K562 (cell line): ENCODE results near the gene ICAM2. TPM values are rescaled to one million over a fixed set of nuclear protein-coding genes. Genes with fewer than 3 reads are reported as not detected.

Experiments used
- BCOR ChIP-seq: fragments of 450-650 bp; IDR thresholded peaks from 2 replicates; pipeline ENCODE4 v1.6.1; 2016
- FOXA3 ChIP-seq, 2 experiments: fragments of 450-650 bp in 1 of 2; sonication (generic) in 1 of 2; formaldehyde crosslinking; IDR thresholded peaks in 1 of 2; conservative IDR thresholded peaks in 1 of 2; 2 replicates each; pipeline versions ENCODE4 v1.4.0 to v1.8.0; 2020 to 2022; ENCODE audit warnings: mild to moderate bottlenecking in 2 of 2, missing genetic modification reagents in 1 of 2
- HIVEP1 ChIP-seq: fragments of 250-450 bp; sonication (Bioruptor Pico); IDR thresholded peaks from 2 replicates; pipeline ENCODE4 v1.4.0; 2020; ENCODE audit warnings: mild to moderate bottlenecking
- KHSRP ChIP-seq: fragments of 450-650 bp; IDR thresholded peaks from 2 replicates; pipeline ENCODE4 v1.6.1; 2017
- PCBP2 ChIP-seq: fragments of 200-400 bp; formaldehyde crosslinking; IDR thresholded peaks from 2 replicates; pipeline ENCODE4 v1.6.1; 2018; ENCODE audit warnings: low read length, low read depth, mild to moderate bottlenecking, moderate library complexity; ENCODE audit not compliant: poor library complexity, severe bottlenecking
- SP2 ChIP-seq: IDR thresholded peaks from 2 replicates; pipeline ENCODE4 v1.6.1; 2011; ENCODE audit warnings: mild to moderate bottlenecking, low read depth, low read length, moderate library complexity; ENCODE audit not compliant: poor library complexity, severe bottlenecking; ENCODE audit errors: extremely low read depth
- polyA plus RNA-seq, 8 experiments: library from polyadenylated mRNA; depleted of rRNA in 4 of 8; stranded (reverse) in 5 of 8; unstranded in 3 of 8; fragments of >200 nt; fragmentation: Nextera tagmentation in 2 of 8; fragmentation: Illumina TruSeq in 1 of 8; extraction: Ambion mirVana in 2 of 8; extraction: Trizol in 1 of 8; gene quantifications; 2 replicates each; pipeline versions ENCODE4 v1.2.1 to v1.2.3, GENCODE V29; 2011 to 2014; ENCODE audit warnings: inconsistent platforms in 1 of 8, missing spikeins in 1 of 8
- total RNA-seq, 7 experiments: library from RNA; depleted of rRNA in 6 of 7; stranded (reverse); fragments of >200 nt in 6 of 7; fragmentation: Illumina TruSeq in 2 of 7; extraction: Trizol in 2 of 7; gene quantifications; 2 replicates each; pipeline versions ENCODE4 v1.2.1 to v1.2.3, GENCODE V29; 2011 to 2021; ENCODE audit warnings: low replicate concordance in 1 of 7
- TF ChIP-seq, protein P1 (sequence below): fragments of 450-650 bp; IDR thresholded peaks from 2 replicates; pipeline ENCODE4 v1.6.1; 2017; ENCODE audit warnings: mild to moderate bottlenecking, moderate library complexity
- TF ChIP-seq, protein P2 (sequence below), 2 experiments: fragments of 450-650 bp; formaldehyde crosslinking in 1 of 2; IDR thresholded peaks; 2 replicates each; pipeline versions ENCODE4 v1.4.0 to v1.6.1; 2014 to 2020; ENCODE audit warnings: mild to moderate bottlenecking in 2 of 2, borderline replicate concordance in 1 of 2, low read depth in 1 of 2
- TF ChIP-seq, protein P3 (sequence below): fragments of 450-650 bp; IDR thresholded peaks from 2 replicates; pipeline ENCODE4 v1.6.1; 2014; ENCODE audit warnings: low read depth, mild to moderate bottlenecking, moderate library complexity, borderline replicate concordance
- TF ChIP-seq, protein P4 (sequence below), 3 experiments: IDR thresholded peaks in 2 of 3; conservative IDR thresholded peaks in 1 of 3; 2 replicates each; pipeline ENCODE4 v1.5.1; 2011 to 2012; ENCODE audit warnings: low read length in 3 of 3, mild to moderate bottlenecking in 3 of 3, control low read depth in 2 of 3, improper control_type of control experiment in 1 of 3, inconsistent platforms in 1 of 3, low read depth in 1 of 3, mixed read lengths in 1 of 3, moderate library complexity in 1 of 3; ENCODE audit not compliant: insufficient read depth in 2 of 3

The ICAM2 gene
- total and polyA plus RNA-seq, 9 of the 15 experiments (the other 6 are each of a cell fraction or from before 2014, with no cell fraction given), result 37.9 to 89.4 (median 60.6) TPM

DNA sequence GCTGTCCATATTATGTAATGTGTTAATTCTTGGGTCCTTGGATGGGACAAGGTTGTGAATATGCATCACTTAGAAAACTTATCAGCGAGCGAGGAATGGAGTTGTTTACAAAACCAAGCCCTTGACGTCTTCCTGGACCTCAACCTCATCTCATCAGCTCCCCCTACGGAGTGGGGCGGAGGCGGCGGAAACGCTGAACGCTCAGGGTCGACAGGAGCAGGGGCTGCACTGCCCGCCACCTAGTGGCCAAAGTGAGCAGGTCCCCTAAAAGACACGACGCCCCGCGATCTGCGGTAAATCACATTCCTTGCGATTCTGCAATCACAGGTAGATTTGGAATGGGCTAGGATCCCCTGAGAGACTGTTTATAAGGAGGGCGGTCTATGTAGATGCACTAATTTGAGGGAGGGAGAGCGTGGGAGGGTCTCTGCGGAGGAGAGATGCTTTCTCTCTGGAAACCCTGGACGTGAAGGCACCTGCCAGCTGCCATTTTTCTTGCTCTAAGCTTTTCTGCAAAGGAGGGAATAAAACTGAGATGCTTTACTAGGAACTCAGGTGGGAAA, 5.4 kb upstream of the ICAM2 start (continued):
- TF ChIP-seq BCOR (peak; percentile 53; the same call in 1 of the 2 replicates), PCBP2 (no peak), SP2 (no peak), KHSRP (no peak), HIVEP1 (no peak), FOXA3 (CRISPR knock-in tag; conservative IDR thresholded peaks at IDR 0.05 in 1 of 2, IDR thresholded peaks at IDR 0.05 in 1 of 2) (peak; percentile 74 to 91)
- TF ChIP-seq, protein P1, sequence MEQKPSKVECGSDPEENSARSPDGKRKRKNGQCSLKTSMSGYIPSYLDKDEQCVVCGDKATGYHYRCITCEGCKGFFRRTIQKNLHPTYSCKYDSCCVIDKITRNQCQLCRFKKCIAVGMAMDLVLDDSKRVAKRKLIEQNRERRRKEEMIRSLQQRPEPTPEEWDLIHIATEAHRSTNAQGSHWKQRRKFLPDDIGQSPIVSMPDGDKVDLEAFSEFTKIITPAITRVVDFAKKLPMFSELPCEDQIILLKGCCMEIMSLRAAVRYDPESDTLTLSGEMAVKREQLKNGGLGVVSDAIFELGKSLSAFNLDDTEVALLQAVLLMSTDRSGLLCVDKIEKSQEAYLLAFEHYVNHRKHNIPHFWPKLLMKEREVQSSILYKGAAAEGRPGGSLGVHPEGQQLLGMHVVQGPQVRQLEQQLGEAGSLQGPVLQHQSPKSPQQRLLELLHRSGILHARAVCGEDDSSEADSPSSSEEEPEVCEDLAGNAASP, result no peak
- TF ChIP-seq, protein P2, sequence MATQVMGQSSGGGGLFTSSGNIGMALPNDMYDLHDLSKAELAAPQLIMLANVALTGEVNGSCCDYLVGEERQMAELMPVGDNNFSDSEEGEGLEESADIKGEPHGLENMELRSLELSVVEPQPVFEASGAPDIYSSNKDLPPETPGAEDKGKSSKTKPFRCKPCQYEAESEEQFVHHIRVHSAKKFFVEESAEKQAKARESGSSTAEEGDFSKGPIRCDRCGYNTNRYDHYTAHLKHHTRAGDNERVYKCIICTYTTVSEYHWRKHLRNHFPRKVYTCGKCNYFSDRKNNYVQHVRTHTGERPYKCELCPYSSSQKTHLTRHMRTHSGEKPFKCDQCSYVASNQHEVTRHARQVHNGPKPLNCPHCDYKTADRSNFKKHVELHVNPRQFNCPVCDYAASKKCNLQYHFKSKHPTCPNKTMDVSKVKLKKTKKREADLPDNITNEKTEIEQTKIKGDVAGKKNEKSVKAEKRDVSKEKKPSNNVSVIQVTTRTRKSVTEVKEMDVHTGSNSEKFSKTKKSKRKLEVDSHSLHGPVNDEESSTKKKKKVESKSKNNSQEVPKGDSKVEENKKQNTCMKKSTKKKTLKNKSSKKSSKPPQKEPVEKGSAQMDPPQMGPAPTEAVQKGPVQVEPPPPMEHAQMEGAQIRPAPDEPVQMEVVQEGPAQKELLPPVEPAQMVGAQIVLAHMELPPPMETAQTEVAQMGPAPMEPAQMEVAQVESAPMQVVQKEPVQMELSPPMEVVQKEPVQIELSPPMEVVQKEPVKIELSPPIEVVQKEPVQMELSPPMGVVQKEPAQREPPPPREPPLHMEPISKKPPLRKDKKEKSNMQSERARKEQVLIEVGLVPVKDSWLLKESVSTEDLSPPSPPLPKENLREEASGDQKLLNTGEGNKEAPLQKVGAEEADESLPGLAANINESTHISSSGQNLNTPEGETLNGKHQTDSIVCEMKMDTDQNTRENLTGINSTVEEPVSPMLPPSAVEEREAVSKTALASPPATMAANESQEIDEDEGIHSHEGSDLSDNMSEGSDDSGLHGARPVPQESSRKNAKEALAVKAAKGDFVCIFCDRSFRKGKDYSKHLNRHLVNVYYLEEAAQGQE (IDR thresholded peaks at IDR 0.05; ENCODE audit: borderline replicate concordance), result peak; percentile 89
- TF ChIP-seq, protein P2 (CRISPR knock-in tag; IDR thresholded peaks at IDR 0.05; ENCODE audit: low read depth), result no peak
- TF ChIP-seq, protein P3, sequence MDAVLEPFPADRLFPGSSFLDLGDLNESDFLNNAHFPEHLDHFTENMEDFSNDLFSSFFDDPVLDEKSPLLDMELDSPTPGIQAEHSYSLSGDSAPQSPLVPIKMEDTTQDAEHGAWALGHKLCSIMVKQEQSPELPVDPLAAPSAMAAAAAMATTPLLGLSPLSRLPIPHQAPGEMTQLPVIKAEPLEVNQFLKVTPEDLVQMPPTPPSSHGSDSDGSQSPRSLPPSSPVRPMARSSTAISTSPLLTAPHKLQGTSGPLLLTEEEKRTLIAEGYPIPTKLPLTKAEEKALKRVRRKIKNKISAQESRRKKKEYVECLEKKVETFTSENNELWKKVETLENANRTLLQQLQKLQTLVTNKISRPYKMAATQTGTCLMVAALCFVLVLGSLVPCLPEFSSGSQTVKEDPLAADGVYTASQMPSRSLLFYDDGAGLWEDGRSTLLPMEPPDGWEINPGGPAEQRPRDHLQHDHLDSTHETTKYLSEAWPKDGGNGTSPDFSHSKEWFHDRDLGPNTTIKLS, result no peak
- TF ChIP-seq, protein P4, sequence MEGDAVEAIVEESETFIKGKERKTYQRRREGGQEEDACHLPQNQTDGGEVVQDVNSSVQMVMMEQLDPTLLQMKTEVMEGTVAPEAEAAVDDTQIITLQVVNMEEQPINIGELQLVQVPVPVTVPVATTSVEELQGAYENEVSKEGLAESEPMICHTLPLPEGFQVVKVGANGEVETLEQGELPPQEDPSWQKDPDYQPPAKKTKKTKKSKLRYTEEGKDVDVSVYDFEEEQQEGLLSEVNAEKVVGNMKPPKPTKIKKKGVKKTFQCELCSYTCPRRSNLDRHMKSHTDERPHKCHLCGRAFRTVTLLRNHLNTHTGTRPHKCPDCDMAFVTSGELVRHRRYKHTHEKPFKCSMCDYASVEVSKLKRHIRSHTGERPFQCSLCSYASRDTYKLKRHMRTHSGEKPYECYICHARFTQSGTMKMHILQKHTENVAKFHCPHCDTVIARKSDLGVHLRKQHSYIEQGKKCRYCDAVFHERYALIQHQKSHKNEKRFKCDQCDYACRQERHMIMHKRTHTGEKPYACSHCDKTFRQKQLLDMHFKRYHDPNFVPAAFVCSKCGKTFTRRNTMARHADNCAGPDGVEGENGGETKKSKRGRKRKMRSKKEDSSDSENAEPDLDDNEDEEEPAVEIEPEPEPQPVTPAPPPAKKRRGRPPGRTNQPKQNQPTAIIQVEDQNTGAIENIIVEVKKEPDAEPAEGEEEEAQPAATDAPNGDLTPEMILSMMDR (IDR thresholded peaks at IDR 0.05 in 2 of 3, conservative IDR thresholded peaks at IDR 0.05 in 1 of 3; ENCODE audit: insufficient read depth in 2 of 3, low read depth in 1 of 3, low read length in 3 of 3), result peak; percentile 99 to 100 (median 99)
